Stimulated activated CD4-positive, alpha-beta T cell treated with anti-CD3 and anti-CD28 coated beads, Interleukin-1b, Interleukin-23, amount 100 ng/mL, for 48 hours (primary cell): ENCODE results near the gene NR2C2.

ENCODE experiments used
- DNase-seq: peaks from one replicate; pipeline ENCODE4 v3.0.0-alpha.2; 2020

Gene NR2C2

GRCh38 chr3:15032650-15033049 is 85.3 kb downstream of the NR2C2 start:
- DNase-seq, result no peak

DNA sequence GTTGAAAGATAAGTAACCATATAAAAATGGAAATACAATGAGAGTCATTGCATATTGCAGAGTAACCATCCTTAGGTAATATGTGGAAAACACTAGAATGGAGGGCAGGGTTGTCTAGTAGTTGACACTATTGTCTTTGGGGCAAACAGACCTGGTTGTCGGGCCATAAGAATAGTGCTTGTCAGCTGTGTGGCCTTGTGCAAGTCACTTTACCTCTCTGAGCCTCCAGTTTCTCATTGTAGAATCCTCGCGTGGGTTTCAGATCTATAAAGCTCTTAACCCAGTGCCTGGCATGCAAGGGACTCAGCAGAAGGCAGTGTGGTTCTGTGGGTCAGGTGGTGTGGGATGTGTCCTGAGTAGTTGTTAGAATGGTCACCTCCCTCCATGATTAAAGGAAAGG is 85.7 kb downstream of the NR2C2 start:
- no peak for DNase-seq

GRCh38 chr3:15038306-15038705 is 90.9 kb downstream of the NR2C2 start:
- DNase-seq, result no peak

- no peak for DNase-seq
Observed at GRCh38 chr3:15040844-15041243, 93.5 kb downstream of the NR2C2 start.

DNA sequence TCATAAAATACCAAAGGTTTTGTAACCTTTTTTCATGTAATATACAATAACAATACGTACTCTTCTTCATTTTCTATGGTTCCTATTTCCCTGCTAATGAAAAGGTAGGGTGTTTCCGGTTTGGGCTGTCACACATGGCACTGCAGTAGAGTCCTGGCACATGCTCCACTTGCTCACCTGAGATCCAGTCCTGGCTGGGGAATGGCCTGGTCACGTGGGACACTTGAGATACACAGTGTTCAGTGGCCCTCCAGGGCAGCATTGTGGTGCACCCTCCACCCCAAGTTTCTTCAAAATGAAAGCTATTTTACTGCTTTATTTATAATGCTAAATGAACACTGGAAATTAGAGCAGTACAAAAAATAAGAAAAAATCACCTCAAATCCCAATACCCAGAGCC is 94.6 kb downstream of the NR2C2 start:
- DNase-seq, result no peak

DNA sequence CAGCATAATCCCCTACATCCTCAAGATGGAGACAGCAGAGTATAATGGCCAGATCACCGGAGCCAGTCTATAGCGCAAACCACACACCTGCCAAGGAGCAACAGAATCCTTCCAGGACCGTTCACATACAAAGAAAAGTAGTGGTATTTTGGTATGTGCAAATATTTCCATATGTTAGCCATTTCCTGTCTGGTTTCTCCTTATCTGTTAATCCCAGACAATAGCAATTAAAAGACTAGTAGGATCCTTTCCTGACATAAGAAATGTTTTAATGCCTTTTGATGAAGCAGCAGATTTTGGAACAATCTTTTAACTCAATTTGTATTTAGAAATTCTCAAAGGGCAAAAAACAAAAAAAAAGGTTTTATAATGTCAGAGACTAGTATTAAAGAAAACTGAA is 95.6 kb downstream of the NR2C2 start:
- DNase-seq, result no peak

DNA sequence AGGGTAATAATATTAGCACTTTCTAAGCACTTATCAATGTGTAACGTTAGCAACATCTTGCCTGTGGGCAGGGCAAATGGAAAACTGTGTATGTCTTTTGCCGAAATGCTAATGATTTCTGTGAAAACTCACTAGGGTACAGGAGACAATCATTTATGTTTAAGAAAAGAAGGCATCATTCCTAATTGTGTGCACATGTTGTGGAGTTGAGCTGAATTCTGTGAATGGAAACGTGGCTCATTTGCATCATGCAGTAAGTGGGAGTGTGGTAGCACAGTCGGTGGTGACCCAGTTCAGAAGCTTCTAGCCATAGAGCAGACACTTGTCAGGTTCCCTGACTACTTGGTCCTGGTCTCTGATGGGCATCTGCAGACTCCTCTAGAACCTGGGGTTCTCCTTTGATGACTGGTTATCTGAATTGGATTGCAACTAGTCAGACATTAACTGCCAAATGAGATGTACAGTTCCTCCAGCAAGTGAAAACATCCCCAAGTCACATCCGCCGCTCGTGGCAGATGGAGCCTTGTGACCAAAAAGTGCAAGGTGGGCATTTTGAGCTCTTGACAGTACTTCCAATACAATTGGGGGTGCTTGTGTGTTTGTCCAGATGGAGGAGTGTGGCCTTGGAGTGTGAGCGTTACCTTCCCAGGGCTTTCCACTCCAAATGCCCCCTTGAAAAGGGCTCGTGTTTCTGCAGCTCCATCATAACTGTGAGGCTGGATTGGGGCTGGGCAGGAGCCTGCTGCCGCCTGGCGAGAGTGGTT is 96.2 kb downstream of the NR2C2 start:
- no peak for DNase-seq

- no peak for DNase-seq
Observed at GRCh38 chr3:15044326-15044725, 96.9 kb downstream of the NR2C2 start.

DNA sequence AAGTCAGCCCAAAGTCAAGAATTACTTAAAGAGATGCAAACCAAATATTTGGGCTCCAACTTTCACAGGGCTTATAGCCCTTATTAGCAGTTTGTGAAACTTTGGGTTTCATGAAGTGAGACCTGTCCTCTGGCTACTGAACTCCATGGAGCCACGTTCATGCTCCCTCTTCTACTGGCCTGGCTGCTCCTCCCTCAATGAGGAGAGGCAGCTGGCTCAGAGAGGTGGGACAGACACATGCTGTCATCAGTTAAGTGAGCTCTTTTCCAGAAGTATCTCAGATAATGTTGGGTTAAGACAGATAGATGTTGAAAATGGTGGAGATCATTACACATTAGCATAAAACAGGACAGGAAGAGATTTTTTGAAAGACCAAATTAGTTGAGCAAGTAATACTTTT is 98.3 kb downstream of the NR2C2 start:
- no peak for DNase-seq

- no peak for DNase-seq
Observed at GRCh38 chr3:15049584-15049983, 102.2 kb downstream of the NR2C2 start.

- no peak for DNase-seq
Observed at GRCh38 chr3:15050405-15051092, 103.2 kb downstream of the NR2C2 start.

DNA sequence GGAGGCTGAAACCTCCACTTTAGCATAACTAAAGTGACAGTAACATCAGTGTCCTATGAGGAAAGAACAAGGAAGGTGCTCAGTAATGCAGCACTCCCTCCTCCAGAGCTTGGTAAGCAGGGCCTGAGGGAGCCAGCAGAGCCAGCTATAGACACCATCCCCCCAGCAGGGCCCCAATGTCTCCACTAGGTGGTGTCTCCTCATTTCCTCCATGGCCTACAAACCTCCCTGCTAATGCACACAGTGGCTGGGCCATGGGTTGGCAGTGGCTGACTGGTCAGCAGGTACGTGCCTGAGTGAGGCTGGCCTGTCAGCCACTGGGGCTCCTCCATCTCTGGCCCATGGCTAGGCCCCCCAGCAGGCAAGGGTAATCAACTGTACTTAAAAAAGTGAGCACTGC is 104.1 kb downstream of the NR2C2 start:
- DNase-seq, result peak; percentile 41

- DNase-seq, result no peak
Observed at GRCh38 chr3:15052335-15053242, 105.2 kb downstream of the NR2C2 start.

DNA sequence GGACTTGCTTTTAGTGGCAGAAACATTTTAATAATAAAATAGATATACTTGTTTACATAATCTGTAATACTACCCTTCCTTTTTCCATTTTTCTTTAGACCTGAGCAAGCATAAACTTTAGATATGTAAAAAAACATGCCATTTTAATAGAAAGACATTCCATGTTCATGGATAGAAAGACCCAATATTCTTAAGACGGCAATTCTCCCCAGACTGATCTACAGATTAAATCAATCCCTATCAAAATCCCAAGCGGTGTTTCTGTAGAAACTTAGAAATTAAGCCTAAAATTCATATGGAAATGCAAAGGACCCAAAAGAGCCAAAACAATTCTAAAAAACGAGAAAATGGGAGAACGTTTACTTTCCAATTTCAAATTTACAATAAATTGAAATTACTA is 106.2 kb downstream of the NR2C2 start:
- DNase-seq, result no peak

DNA sequence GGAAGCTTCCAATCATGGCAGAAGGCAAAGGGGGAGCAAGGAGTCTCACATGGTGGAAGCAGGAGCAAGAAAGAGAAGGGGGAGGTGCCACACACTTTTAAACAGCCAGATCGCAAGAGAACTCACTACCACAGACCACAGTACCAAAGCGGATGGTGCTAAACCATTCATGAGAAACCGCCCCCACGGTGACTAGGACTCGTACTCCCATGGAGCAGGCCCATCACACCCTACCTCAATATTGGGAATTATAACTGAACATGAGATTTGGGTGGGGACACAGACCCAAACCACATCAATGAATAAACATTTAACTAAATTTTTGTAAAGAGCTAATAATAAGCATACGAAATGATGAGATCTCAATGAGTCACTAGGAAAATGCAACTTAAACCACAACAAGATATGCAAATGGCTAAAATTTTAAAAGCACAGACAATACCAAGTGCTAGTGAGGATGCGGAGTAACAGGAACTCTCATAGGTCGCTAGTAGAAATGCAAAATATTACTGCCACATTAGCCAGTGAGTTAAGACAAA is 107.7 kb downstream of the NR2C2 start:
- DNase-seq, result peak; percentile 64

- no peak for DNase-seq
Observed at GRCh38 chr3:15056676-15057404, 109.5 kb downstream of the NR2C2 start.

GRCh38 chr3:15060029-15060428 is 112.6 kb downstream of the NR2C2 start:
- no peak for DNase-seq

GRCh38 chr3:15063238-15063637 is 115.9 kb downstream of the NR2C2 start:
- DNase-seq, result no peak

GRCh38 chr3:15063656-15064286 is 116.4 kb downstream of the NR2C2 start:
- DNase-seq, result no peak

- peak; percentile 21 for DNase-seq
Observed at GRCh38 chr3:15064299-15064834, 117.0 kb downstream of the NR2C2 start.

DNA sequence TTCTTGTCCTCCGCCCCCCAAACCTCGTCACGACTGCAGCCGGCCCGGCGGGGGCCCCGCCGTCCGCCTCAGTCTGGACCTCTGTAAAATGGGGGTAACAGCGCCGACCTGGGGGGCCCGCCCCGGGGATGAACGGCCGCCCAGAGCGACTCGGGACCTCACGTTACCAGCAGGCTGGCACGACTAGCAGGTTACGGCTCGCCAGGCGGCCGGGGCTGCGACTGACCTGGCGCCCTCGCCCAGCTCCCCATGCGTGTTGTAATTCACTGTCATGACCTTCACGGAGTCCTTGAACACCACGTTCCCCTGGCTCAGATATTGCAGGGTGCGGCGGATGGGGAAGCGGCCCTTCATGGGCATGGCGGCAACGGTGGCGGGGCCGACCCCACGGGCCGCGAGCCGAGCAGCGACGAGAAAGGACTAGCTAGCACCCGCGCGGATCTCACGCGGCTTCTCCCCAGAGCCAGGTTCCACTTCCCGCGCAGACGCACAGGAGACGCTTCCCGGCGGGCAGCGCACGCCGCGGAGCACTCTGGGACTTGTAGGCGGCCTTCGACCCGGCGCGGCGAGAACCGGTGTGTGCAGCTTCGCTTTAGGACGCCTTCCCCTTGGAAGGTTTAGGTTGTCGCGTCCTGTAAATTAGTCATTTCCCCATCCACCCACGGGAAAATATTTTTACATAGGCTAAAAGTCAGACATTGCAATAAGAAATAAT is 117.6 kb downstream of the NR2C2 start, which contains the start of gene MRPS25:
Gene MRPS25, minus strand, starts transcription at position 481 of the 715 bp plus-strand sequence. Its CDS starts 121 bp downstream, at position 360.
- peak; percentile 93 for DNase-seq
